ENCODE results near the gene SLCO4A1. TPM values are rescaled to one million over a fixed set of nuclear protein-coding genes. Genes with fewer than 3 reads are reported as not detected.

Gene SLCO4A1
- total and polyA plus RNA-seq, 2 donors (not counting 1 experiment from before 2014, with no cell fraction given) = 2.1 to 79.5 TPM

GRCh38 chr20:62609811-62610757 lies 32.2 kb upstream of the SLCO4A1 start:
- no peak for ATAC-seq (ENCODE audit: low read depth)

More at GRCh38 chr20:62609811-62610757, 32.2 kb upstream of the SLCO4A1 start:
- H3K27ac Mint-ChIP-seq = no peak overlapping the region
- H4K20me1 ChIP-seq (ENCODE audit: control insufficient read depth, insufficient read depth, low read length, poor library complexity, severe bottlenecking) = no peaks in the 10 kb centered on the region
- no peaks in the 10 kb centered on the region for H3K27me3 ChIP-seq (replicated peaks in 1 of 4; ENCODE audit: control extremely low read depth in 1 of 4, control insufficient read depth in 3 of 4, insufficient read depth in 4 of 4, low read length in 3 of 4)
- H3K4me1 Mint-ChIP-seq = peaks cover 25% of the 10 kb centered on the region
- no peak overlapping the region for H3K4me3 Mint-ChIP-seq
- peaks cover 2% of the 10 kb centered on the region for H3K9me3 Mint-ChIP-seq (ENCODE audit: insufficient read depth)
- intact Hi-C loops (cut with micrococcal nuclease) = loop anchor here (10.0 kb wide), 1 partner anchor 55 kb away; no protein-coding TSS in a partner anchor
- peaks cover 0 to 8% (median 0%) of the 10 kb centered on the region in 3 donors for H3K9me3 ChIP-seq (ENCODE audit: control extremely low read depth in 1 of 3, control insufficient read depth in 2 of 3, insufficient read depth in 1 of 3, low read length in 2 of 3)
- DNase-seq = no peak
- peaks cover 27 to 31% of the 10 kb centered on the region in 2 donors for H3K4me1 ChIP-seq (ENCODE audit: control insufficient read depth in 2 of 2, insufficient read depth in 2 of 2, low read length in 2 of 2)
- H3K36me3 ChIP-seq (replicated peaks in 1 of 2; ENCODE audit: control extremely low read depth in 1 of 2, control insufficient read depth in 1 of 2, extremely low read depth in 1 of 2, insufficient read depth in 2 of 2, low read length in 1 of 2) = no peaks in the 10 kb centered on the region
- H3K79me2 ChIP-seq (ENCODE audit: control insufficient read depth, insufficient read depth, low read length) = no peaks in the 10 kb centered on the region
- no peak overlapping the region for H3K4me2 ChIP-seq (replicated peaks; ENCODE audit: low read depth, low read length, poor library complexity, severe bottlenecking)
- H3K27ac ChIP-seq (ENCODE audit: low read length in 2 of 2) = no peak overlapping the region
- H3K4me3 ChIP-seq (ENCODE audit: control extremely low read depth in 1 of 5, extremely low read depth in 1 of 5, insufficient read depth in 1 of 5, low read depth in 2 of 5, low read length in 4 of 5) = no peak overlapping the region
- ChIA-PET POLR2A (interaction anchor here (0.7 kb wide), 1 partner anchor 18 kb away, joined by 3 read pairs; no protein-coding TSS in a partner anchor), CTCF (interaction anchor here (0.7 to 1.4 kb wide), 4 partner anchors 26 to 115 kb away, joined by 3 read pairs; no protein-coding TSS in a partner anchor)
- TF ChIP-seq EZH2 (IDR thresholded peaks at IDR 0.05; ENCODE audit: borderline replicate concordance, insufficient read depth, low read depth, low read length, poor library complexity, severe bottlenecking) (no peak), CTCF (IDR thresholded peaks at IDR 0.05) (no peak)
- WGBS (ENCODE audit: insufficient coverage) = 95% methylated on average over 22 of the region's 22 CpGs
- H3K27me3 Mint-ChIP-seq = peaks cover 3% of the 10 kb centered on the region
- no peak overlapping the region for H3K9ac ChIP-seq (ENCODE audit: low read length)
- H2AFZ ChIP-seq (ENCODE audit: insufficient read depth, low read depth, low read length, poor library complexity, severe bottlenecking) = no peak overlapping the region

Data from B cell (primary cell).